A673 (cell line): ENCODE measurements around the gene TSPAN31. TPM values are rescaled to one million over a fixed set of nuclear protein-coding genes. Genes with fewer than 3 reads are reported as not detected.

ENCODE experiments used
- BruUV-seq: library from RNA; stranded (reverse); fragments of 400-500 nt; replicated peaks from 2 replicates; lab custom pipeline; 2021; lab: Mats Ljungman, UMichigan
- CTCF ChIA-PET: fragments of 300-600 bp; sonication (Branson Sonifier 250); formaldehyde crosslinking; loops from one replicate; lab custom pipeline; 2022; ENCODE audit warnings: antibody characterized with exemption; lab: Charles Lee
- POLR2A ChIA-PET: fragments of 300-600 bp; sonication (Branson Sonifier 250); formaldehyde crosslinking; loops from one replicate; lab custom pipeline; 2022; ENCODE audit warnings: antibody characterized with exemption; ENCODE audit not compliant: low non-redundant PET; lab: Charles Lee
- DNase-seq: peaks from one replicate; pipeline ENCODE4 v3.0.0-alpha.2; 2015; ENCODE audit warnings: low spot score
- H3K27ac ChIP-seq: fragments of 200-600 bp; sonication (generic); 2 replicates; pipeline ENCODE4 v1.5.1; 2016; ENCODE audit warnings: mixed run types, low read depth, mild to moderate bottlenecking, mixed read lengths, antibody characterized with exemption, low read length; ENCODE audit not compliant: poor library complexity, severe bottlenecking
- H3K27me3 ChIP-seq: fragments of 200-600 bp; sonication (generic); replicated peaks from 2 replicates; pipeline ENCODE4 v1.6.1; 2017; ENCODE audit warnings: mixed run types, low read depth, mild to moderate bottlenecking, mixed read lengths, antibody characterized with exemption, low read length; ENCODE audit not compliant: insufficient read depth, poor library complexity
- H3K36me3 ChIP-seq: fragments of 200-600 bp; sonication (generic); 2 replicates; pipeline ENCODE4 v1.6.1; 2016; ENCODE audit warnings: mixed run types, mild to moderate bottlenecking, mixed read lengths, antibody characterized with exemption, low read length; ENCODE audit not compliant: insufficient read depth, poor library complexity, severe bottlenecking
- H3K4me1 ChIP-seq: fragments of 200-600 bp; sonication (generic); 2 replicates; pipeline ENCODE4 v1.6.1; 2017; ENCODE audit warnings: mixed run types, mild to moderate bottlenecking, mixed read lengths, antibody characterized with exemption, low read length; ENCODE audit not compliant: insufficient read depth, poor library complexity, severe bottlenecking
- H3K4me3 ChIP-seq: fragments of 200-600 bp; sonication (generic); 2 replicates; pipeline ENCODE4 v1.5.1; 2016; ENCODE audit warnings: low read depth, mixed run types, mild to moderate bottlenecking, mixed read lengths, low read length; ENCODE audit not compliant: poor library complexity, severe bottlenecking
- H3K9me3 ChIP-seq: fragments of 200-600 bp; sonication (generic); 2 replicates; pipeline ENCODE4 v1.6.1; 2016; ENCODE audit warnings: mixed run types, low read depth, mild to moderate bottlenecking, mixed read lengths, antibody characterized with exemption, low read length; ENCODE audit not compliant: poor library complexity, severe bottlenecking
- EZH2 ChIP-seq: fragments of 200-600 bp; sonication (generic); IDR thresholded peaks from 2 replicates; pipeline ENCODE4 v1.6.1; 2017; ENCODE audit warnings: borderline replicate concordance, low read depth, mild to moderate bottlenecking, mixed read lengths, antibody characterized with exemption, low read length; ENCODE audit not compliant: poor library complexity, severe bottlenecking
- intact Hi-C: fragments of 100-400 bp; cut with micrococcal nuclease; formaldehyde crosslinking; loops from one replicate; pipeline ENCODE4 v1.10.0; 2022; ENCODE audit not compliant: unreplicated experiment
- total RNA-seq: library from RNA; stranded (reverse); gene quantifications from 2 replicates; pipeline ENCODE4 v1.2.3, GENCODE V29; 2021
- TF ChIP-seq, protein P1 (sequence below): fragments of 300-800, 200-600 bp; sonication (generic); conservative IDR thresholded peaks from 2 replicates; pipeline ENCODE4 v1.5.1; 2017; ENCODE audit warnings: low read depth, mild to moderate bottlenecking, antibody characterized with exemption, low read length, moderate library complexity, mixed read lengths

Gene TSPAN31
- total RNA-seq, 1 experiment from 2014 or later, result 8.9 TPM

DNA sequence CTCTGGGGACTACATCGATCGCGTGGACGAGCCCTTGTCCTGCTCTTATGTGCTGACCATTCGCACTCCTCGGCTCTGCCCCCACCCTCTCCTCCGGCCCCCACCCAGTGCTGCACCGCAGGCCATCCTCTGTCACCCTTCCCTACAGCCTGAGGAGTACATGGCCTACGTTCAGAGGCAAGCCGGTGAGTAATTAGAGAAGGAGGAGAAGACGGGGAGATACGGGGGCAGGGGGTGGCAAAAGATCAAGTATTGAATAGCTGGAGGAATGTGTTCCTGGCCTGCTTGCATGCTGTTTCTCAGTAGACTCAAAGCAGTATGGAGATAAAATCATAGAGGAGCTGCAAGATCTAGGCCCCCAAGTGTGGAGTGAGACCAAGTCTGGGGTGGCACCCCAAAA is 29.1 kb upstream of the TSPAN31 start:
- no peak for TF ChIP-seq EZH2
- TF ChIP-seq, protein P1, sequence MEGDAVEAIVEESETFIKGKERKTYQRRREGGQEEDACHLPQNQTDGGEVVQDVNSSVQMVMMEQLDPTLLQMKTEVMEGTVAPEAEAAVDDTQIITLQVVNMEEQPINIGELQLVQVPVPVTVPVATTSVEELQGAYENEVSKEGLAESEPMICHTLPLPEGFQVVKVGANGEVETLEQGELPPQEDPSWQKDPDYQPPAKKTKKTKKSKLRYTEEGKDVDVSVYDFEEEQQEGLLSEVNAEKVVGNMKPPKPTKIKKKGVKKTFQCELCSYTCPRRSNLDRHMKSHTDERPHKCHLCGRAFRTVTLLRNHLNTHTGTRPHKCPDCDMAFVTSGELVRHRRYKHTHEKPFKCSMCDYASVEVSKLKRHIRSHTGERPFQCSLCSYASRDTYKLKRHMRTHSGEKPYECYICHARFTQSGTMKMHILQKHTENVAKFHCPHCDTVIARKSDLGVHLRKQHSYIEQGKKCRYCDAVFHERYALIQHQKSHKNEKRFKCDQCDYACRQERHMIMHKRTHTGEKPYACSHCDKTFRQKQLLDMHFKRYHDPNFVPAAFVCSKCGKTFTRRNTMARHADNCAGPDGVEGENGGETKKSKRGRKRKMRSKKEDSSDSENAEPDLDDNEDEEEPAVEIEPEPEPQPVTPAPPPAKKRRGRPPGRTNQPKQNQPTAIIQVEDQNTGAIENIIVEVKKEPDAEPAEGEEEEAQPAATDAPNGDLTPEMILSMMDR, result no peak
- Histone ChIP-seq H3K4me3 (no peak overlapping the region), H3K27ac (no peak overlapping the region), H3K4me1 (no peaks in the 10 kb centered on the region), H3K27me3 (no peaks in the 10 kb centered on the region), H3K9me3 (no peaks in the 10 kb centered on the region), H3K36me3 (peaks cover 15% of the 10 kb centered on the region)
- CTCF ChIA-PET, result no interaction called here
- BruUV-seq, result no TSS peak
- intact Hi-C loops, result no loop called here
- no peak for DNase-seq
- POLR2A ChIA-PET, result no interaction called here

DNA sequence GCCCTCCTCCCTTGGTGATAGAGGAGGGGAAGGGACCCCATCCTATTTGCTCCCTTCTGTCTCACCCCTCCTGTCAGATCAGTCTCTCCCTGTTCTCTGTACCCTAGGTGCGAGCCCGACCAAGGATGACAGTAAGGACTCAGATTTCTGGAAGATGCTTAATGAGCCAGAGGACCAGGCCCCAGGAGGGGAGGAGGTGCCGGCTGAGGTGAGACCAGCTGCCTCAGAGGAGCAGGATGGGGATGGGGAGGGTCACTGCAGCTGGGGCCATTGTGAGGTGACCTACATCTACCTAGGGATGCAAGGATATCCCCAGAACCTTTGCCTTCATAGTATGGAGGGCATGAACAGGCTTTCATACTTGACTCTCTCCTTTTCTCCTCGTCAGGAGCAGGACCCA is 28.5 kb upstream of the TSPAN31 start:
- intact Hi-C loops, result no loop called here
- Histone ChIP-seq H3K27ac (no peak overlapping the region), H3K27me3 (no peaks in the 10 kb centered on the region), H3K36me3 (peaks cover 15% of the 10 kb centered on the region), H3K4me3 (no peak overlapping the region), H3K9me3 (no peaks in the 10 kb centered on the region), H3K4me1 (no peaks in the 10 kb centered on the region)
- no TSS peak for BruUV-seq
- TF ChIP-seq EZH2, result no peak
- TF ChIP-seq, protein P1, result no peak
- no peak for DNase-seq
- CTCF ChIA-PET, result no interaction called here
- POLR2A ChIA-PET, result no interaction called here

DNA sequence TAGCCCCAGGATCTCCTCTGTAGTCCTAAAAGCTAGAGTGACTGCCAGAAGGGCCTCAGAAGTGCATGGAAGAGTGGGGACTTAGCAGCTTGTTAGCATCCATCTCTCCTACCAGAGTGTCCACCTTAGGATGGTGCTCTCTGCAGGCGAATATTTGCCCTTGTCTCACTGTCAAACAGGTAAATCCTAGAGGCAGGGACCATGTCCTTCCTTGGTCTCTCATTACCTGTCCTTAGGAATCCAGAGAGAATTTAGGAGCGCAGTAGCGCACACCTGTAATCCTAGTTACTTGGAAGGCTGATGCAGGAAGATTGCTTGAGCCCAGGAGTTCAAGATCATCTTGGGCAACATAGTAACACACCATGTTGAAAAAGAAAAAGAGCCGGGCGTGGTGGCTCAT is 27.7 kb upstream of the TSPAN31 start:
- no TSS peak for BruUV-seq
- no peaks in the 10 kb centered on the region for H3K9me3 ChIP-seq
- no peak overlapping the region for H3K27ac ChIP-seq
- H3K27me3 ChIP-seq, result no peaks in the 10 kb centered on the region
- ChIA-PET CTCF (no interaction called here), POLR2A (no interaction called here)
- intact Hi-C loops, result no loop called here
- peaks cover 15% of the 10 kb centered on the region for H3K36me3 ChIP-seq
- no peak for DNase-seq
- H3K4me3 ChIP-seq, result no peak overlapping the region
- H3K4me1 ChIP-seq, result no peaks in the 10 kb centered on the region
- TF ChIP-seq, protein P1, result no peak
- TF ChIP-seq EZH2, result no peak
